Measurements from ENCODE around the gene MGLL. TPM values are rescaled to one million over a fixed set of nuclear protein-coding genes. Genes with fewer than 3 reads are reported as not detected.

MGLL gene
- total RNA-seq, 1 experiment from 2014 or later, result 206 TPM

DNA sequence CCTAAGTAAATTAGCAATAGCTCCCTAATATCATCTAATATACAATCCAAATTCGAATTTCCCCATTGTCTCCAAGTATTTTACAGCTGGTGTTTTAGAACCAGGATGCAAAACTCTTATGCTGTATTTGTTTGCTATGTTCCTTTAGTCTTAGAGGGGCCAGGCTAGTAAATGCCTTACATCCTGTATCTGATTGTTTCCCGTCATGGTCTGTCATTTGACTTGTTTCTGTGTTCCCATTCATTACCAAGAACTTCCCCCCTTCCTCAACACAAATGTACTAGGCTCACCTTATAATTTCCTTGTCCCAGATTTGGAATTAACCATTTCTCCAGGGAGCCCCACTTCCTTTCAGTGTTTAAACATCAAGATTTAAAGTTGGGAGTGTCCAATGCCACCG lies 95.4 kb downstream of the MGLL start:
- DNase-seq (ENCODE audit: low read depth), result no peak

DNA sequence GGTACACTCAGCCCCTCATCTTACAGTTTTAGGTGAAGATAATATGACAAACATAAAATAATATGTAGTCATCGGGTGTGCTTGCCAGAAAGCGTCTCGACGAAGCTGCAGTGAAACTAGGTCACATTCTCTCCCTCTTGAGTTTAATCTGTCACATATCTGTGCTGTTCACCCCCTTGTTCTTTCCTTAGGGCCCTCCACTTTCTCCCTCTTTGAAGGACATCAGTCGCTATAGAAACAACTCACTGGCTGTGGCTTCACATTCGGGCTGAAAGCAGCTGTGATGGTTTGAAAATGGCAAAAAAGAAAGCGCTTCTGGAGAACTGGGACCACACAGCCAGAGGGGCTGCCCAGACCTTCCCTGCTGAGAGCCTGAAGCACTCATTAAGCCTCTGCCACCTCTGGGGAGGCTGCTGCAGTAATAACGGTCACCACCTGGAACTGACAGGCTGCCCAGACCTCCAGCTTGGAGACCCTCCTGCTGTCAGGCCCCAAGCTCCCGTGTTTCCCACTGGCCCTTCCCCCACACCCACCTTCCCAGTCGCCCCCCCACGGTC lies 99.2 kb downstream of the MGLL start:
- DNase-seq (ENCODE audit: low read depth), result no peak

DNA sequence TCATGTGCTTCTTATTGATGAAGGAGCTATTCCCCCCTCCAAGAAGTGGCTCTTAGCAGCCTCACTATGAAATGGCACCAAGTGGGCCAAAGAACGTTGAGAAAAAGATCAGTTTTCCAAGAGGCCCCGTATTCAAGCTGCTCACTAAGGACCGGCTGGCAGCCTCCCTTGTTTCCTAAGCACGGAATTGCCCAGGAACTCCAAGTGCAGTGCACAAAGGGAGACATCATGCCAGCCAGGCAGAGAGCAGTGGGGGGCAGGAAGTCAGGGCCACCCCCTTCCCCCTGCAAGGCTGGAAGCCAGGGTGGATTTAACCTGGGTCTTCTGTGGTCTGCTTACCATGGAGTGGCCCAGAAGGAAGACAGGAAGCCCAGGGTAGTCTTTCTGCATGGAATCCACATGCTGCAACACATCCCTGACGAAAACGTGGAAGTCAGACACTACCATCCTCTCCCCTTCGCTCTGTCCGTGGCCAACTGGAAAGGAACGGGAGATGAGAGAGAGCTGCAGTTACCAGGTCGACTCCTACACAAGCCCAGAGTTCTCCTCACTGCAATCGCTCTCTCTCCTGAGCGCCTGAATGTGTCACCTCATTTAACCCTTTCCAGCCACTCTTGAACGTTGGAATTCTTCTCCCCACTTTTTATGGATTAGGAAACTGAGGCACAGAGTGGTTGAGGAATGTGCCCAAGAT lies 100.1 kb downstream of the MGLL start:
- DNase-seq (ENCODE audit: low read depth), result no peak

DNA sequence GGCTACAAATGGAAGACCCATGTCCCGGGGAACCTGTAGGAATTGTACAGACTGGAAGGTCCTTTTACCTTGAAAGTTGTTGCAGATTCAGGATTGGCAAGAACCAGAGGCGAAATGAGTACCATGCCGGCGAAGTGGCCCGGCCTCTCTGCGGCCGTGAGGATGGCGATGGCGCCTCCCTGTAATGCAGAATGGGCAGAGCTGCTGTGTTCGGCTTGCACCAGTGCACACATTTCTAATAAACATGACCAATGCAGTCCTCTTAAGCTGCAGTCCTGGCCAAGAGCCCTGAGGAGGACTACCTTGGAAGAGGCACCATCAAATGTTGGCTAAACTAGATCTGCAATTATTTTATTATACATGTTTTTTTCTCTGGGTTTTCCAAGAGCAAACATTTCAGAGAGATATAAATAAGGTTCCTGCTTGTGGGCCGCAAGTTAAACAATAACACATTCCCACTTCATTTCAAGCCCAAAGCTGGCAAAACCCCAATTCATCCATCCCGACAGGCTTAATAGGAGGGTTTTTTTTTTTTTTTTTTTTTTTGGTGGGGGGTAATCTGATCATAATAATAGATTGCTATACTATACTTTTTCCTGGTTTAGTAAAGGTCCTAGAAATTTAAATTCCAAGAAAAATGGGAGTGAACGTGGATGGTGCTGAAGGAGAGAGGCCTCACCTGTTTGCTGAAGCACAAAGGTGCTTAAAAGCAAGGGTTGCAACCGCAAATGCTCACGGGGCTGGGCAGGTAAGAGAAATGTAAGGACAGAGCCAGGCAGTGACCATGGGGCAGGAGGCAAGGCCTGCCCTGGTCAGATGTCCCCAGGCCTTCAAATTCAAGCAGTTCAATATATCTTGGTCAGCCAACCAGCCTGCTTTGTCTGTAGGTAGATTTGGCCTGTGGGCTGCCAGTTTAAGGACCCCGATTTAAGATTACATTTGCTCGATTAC lies 101.1 kb downstream of the MGLL start:
- no peak for DNase-seq (ENCODE audit: low read depth)

DNA sequence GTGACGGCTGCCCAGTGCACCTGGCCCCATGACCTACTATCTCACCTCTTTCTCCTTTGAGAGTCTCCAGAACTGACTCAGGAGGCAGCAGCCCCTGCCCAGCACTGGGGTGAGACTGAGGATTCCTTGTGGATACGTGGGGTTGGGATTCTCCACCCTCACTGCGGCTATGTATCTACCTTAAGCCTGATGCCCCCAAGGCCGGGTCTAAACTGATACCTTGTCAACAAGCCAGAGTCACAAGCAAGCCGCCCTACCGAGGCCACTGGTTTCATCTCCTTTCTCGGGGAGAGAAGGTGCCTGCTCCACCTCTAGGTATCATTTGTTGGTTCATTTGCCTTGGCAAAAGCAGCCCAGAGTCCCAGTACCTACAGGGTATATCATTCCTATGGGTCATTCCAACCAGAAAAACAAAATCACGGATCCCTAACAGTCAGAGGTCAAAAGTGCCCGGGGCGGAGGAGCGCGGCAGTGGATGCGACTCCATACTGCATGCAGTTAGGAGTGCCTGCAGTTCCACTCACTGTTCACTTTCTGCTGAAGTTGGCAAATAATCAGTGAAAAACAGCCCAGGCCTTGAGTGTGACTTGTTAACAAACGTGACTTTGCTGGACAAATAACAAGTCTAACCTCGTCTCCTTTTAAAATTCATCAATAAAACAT lies 102.0 kb downstream of the MGLL start:
- no peak for DNase-seq (ENCODE audit: low read depth)

DNA sequence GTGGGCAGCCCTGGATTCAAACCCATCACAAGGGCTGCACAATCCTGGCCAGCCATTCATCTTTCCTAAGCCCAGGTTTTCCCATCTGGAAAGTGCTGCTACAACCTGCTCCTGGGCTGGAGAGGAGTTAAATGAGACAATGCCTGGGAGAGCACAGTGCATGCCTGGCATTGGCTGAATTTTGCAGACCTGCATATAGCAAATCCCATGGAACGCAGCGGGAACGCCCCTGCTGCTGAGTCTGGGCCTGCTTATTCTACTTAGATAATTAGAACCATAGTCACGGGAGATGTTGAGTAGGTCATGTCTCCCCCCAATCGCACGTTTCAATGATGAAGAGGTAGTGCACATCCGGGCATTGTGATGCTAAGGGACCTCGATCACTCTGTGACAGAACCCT lies 102.9 kb downstream of the MGLL start:
- DNase-seq (ENCODE audit: low read depth), result no peak

DNA sequence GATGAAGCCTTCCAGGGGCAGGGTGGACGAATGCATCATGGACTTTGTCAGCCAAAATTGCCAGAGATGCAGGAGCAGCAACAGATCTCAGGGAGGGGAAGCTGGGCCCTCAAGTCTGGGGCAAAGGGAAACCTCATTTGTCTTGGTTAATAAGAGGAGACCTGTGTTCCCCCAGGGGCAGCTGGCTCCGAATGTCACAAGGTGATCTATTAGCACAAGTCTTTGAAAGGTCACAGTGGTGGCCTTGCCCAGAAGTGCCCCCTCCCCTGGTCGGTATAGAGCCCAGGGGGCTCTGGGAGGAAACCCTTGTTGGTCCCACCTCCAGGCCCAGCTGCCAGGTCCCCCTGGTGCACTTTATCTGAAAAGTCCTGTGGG lies 103.4 kb downstream of the MGLL start:
- DNase-seq (ENCODE audit: low read depth), result no peak

DNA sequence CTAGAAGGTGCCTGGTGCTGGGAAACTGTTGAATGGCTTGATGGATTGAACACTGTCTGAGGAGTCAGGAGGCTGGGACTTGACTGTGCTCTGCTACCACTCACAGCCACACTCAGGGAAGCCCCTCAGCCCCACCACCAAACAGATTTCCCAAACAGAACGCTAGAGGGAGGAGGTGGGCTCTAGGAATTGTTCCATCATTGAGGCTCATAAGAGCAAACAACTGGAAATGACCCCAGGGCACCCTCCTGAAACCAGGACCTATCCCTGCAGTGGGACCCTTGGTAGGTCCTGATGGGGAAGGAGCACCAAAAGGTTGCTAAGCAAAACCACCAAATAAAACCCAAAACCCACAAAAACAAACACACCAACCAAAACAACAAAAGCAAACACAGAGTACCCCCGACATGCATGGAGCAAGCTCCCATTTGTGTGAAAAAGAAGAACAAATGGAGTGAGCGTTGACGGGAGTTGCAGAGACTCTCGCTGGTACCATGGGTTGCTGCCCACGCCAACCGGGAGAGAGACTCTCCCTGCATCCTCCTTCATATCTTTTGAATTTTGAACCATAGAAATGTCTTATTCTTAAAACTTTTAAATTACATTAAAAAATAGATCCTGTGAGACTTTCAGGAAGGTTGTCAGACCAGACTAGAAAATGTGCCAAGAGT lies 103.9 kb downstream of the MGLL start:
- no peak for DNase-seq (ENCODE audit: low read depth)

DNA sequence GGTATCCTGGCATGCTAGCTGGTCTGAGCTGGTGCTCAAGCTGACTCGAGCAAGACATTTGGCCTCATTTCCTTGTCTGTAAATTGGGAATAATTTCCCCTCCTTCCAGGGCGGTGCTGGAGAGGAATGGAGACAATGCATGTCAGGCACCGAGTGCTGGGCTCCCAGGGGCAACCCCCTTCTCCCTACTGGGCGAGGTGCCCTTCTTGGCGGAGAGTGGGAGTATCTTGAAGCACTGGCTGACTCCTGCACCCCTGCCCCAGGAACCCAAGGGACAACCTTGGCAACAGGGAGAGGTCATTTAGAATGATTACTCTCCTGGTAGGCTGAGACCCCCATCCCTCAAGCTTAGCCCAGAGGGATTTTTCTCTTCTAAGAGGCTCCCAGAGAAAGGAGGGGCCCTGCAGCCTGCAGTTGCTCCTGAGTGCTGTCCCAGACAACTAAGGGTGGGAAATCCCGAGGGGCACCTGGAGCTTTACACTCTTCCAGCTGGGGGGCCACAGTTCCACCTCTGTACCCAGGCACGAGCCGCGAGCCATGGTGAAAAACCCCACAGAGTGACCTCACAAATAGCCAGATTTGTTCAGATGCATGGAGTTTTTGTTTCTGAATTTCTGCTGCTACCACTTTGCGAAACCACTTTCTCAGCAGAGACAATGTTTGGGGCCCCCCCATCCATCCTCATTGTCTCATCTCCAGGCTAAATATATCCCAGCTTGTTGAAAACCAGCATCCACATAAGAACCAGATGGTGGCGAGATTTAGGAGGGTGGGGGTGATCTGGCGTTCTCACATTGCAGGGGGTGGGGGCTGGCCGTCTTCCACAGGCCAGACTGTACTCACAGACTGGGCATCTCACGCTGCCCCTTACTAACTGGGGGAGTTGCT lies 104.7 kb downstream of the MGLL start:
- no peak for DNase-seq (ENCODE audit: low read depth)

DNA sequence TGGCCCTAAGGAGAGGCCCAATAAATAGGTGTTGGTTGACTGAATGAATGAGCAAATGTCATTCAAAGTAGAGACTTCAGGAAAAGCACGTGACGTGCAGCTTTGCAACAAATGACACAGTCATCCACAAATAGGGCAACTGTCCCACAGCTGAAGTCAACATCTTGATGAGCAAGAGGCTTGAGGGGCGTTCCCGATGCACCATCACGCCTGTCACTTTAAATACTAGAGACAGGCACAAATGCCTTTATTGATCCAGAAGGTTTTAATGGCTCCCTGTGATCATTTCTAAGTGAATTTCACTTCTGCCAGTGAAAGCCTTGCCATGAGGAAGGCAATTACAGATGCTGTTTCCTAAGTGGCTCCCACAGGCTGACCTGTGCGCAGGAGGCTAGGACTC lies 105.9 kb downstream of the MGLL start:
- no peak for DNase-seq (ENCODE audit: low read depth)

DNA sequence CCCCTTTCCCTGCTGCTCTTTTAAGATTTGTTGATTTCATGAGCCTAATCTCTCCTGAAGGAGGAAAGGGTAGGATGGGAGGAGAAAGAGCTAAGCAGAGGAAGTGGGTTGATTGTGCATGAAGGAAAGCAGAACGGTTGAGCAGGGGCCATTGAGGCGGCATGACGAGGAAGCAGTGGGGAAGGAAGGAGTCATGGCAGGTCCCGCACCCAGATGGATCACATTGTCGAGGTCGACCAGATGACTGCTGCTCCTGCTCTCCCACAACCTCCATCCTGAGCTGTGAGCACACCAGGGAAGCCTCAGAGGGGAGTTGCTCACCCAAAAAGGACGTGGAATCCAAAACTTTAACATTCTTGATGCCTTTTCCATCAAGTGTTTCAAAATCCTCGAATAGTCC lies 106.8 kb downstream of the MGLL start:
- no peak for DNase-seq (ENCODE audit: low read depth)

DNA sequence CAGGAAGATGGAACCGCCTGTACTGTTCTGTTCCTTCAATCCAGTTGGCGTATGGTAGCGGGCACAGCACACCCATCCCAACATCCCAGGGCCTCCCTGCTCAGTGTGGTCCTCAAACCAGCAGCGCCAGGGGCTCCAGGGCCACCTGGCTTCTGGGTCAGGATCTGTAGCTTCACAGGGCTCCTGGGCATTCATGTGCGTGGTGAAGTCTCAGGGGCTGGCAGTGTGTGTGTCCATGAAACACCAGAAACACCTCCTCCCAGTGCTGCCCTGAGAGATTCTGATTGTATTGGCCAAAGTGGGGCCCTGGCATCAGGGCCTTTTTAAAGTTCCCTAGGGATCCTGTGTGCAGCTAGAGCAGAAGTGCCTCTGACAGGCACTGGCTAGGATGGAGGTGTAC lies 107.4 kb downstream of the MGLL start:
- DNase-seq (ENCODE audit: low read depth), result no peak

DNA sequence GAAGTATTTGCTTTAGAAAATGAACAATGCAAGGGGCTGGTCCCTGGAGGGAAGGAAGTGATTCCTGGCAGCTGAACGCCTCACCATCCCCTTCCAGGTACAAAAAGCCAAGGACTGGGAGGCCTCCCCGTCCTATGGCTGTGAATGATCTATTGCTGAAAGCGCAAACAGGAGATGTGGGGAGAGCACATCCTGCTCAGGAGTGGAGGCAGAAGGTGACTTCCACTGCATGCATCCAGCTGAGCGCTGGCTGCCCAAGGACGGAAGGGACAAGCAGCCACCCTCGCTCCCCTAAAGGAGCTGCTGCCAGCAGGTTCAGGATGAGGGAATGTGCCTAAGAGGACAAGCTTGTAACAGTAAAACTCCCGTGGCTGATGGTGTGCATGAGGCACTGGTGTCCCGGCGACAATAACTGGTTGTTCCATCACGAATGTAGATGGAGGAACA lies 108.2 kb downstream of the MGLL start:
- DNase-seq (ENCODE audit: low read depth), result no peak

DNA sequence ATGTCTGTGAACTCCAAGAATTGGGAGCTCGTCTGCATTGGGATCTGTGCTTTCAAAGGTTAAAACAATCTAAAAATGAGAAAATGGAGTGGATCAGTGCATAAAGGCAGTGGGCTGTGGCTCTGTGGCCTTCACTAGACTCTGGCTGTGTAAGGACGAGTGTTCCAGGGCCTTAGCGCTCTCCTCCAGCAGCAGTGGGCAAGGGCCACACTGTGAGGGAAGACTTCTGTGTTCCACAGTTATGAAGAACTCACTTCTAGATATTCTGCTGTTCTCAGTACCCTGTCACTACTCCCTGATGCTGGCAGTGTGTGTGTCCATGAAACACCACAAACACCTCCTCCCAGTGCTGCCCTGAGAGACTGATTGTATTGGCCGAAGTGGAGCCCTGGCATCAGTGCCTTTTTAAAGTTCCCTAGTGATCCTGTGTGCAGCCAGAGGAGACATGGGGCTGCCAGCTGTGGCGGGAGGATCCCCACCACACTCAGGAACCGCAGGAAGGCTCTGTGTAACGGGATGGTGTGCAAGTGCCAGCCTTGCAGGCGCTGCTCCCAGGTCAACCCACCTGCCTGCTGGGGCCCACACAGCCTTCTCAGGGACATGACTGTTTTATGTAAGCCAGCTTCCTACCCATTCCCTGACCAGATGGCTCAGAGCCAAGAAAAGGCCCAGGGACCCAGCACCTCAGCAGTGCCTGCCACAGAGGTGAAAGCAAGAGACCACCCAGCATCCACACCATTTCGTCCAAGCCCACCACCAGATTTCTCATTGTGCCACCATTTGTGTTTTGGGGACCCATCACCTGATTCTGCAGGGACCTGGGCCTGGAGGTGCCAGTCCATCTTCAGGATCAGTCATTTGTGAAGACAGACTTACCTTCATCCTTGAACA lies 109.2 kb downstream of the MGLL start:
- no peak for DNase-seq (ENCODE audit: low read depth)

DNA sequence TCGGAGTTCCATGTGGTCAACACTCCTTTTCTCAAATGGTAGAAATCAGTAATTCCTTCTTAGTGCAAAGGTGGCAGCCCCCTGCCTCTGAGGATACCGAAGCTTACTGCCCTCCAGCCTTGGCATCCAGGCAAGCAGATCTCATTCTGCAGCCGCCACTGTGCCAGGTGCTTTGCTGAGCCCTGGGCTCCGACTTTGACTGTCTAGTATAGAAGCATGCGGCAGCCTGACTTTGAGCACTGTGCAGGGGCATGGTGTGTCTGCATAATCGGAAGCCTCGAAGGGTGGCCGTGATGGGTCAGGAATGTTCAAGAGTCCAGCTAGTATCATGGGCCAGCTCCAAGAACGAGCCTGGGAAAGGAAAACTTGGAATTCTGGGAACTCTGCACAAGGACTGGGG lies 109.9 kb downstream of the MGLL start:
- no peak for DNase-seq (ENCODE audit: low read depth)

DNA sequence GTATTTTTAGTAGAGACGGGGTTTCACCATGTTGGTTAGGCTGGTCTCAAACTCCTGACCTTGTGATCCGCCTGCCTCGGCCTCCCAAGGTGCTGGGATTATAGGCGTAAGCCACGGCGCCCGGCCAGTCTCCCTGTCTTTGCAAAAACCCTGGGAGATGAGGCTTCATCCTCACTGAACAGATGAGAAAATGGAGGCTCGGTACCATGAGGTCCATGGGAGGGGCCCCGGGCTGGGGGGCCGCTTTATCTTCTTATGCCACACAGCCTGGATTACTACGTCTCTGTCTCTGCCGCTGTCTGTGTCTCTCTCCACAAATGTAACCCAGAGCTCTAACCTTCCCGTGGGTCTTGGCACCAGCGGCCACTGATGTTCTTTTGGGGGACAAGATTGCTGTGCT lies 110.4 kb downstream of the MGLL start:
- DNase-seq (ENCODE audit: low read depth), result no peak

DNA sequence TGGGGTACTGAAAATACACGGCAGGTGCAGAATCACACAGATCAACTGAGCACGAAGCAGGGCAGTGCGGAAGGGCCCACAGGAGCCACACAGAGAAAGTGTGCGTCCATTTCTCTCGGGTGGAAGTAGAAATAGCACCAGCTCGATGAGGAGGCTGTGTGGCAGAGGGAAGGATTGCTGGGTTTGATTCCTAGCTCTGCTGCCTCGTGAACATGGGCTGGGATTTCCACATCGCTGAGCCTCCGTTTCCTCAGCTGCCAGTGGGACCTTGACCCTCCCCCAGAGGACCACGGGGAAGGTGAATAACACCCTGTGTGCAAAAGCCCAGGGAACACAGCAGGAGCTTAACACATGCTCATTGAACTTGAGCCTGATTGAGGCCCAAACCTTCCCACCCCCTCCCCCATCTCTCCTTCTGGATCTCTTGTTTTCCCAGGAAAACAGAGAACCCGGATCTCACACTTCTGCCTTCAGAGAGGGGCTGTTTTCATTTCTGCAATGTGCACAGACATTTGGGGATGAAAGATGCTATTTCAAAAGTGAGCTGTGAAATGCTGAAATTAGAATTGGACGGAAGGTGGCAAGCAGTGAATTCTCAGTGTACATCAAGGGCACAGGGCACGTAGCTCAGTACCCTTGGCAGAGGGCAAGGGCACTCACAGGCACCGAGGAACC lies 111.2 kb downstream of the MGLL start:
- DNase-seq (ENCODE audit: low read depth), result no peak

DNA sequence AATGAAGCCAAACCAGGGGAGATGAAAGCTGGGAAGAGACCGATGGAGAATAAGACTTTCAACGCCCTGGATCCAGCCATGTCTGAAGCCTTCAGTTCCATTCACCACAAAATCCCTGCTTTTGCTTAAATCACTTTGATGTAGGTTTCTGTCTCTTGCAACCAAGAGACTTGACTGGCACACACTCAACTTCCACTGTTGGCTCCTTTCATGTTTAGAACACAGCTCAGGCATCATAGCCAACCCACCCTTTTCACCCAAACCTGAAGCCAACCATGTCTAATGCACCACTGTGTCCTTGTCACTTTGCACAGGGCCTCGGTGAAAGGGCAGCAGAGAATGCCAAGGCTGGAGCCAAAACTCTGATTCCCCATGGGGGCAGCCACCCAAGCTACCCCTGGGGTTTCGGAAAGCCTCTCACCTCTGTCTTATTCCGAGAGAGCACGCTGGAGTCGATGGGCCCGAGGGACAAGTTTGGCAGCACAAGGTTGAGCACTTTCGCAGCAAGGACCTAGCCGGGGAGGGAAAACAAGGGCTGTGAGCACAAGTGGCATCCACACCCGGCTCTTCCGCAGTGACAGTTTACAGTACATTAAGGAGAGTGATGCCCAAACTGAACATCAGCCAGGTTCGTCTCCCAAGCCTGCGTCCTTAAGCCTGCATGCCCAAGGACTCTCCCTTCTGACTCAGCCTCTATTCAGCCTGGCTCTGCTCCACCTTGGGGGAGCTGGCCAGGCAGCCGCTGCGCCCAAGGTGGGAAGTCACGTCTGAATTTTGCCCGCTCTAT lies 112.0 kb downstream of the MGLL start:
- no peak for DNase-seq (ENCODE audit: low read depth)

Measured in LHCN-M2 (cell line).